ENCODE measurements around the gene CDC42BPA.
A peak's percentile ranks its signal among the peaks of the same experiment; 100 is the strongest.

CDC42BPA gene

GRCh38 chr1:227333423-227333822 lies 15.1 kb upstream of the CDC42BPA start:
- no peak for DNase-seq

- no peak for DNase-seq
These were observed 12.2 kb upstream of the CDC42BPA start for GRCh38 chr1:227330279-227331076.

DNA sequence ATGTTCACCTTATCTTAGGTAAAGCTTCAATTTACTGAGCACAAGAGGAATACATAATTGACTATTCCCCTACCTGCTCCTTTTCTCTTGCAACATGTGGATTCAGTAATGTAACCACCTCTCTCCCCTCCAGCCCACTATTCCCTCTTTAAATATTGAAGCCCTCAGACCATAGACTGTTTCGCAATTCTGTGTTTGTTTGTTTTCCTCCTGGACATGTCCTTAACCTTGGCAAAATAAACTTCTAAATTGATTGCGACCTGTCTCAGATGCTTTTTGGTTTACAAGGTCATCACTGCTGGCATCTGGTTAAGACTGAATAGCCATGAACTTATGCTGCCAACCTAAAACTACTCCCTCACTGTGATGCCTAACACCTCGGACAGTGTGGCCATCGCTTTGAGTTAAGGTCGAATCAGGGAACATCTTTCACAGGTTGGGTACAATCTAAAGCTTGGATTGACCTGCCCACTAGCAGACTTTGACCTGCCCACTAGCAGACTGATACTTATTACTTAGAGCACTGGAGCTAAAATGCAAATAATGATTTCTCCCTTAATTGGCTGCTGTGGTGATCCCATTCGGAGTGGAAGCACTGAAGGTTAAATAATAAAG lies 10.2 kb upstream of the CDC42BPA start:
- no peak for DNase-seq

DNA sequence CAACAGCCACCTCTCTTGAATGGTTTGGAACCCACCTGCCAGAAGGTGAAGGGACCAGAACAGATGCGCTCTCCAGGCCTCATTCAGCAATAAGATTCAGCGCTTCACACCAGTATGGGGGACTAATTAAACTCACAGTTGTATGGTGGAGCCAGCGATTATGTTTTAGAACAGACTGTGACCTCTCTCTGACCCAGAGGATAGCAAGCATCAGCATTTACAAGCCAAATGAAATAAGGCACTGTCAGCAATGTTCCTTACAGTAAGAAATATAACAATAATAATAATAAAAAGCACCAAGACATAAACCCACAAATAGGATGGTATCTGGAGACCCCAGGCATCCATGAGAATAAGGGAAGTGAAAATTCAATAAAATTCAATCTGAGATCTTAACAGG lies 6.9 kb upstream of the CDC42BPA start:
- DNase-seq, result no peak

- no peak for DNase-seq
These were observed 5.6 kb upstream of the CDC42BPA start for GRCh38 chr1:227323967-227324268.

- DNase-seq, result no peak
These were observed 5.1 kb upstream of the CDC42BPA start for GRCh38 chr1:227323171-227323966.

GRCh38 chr1:227322376-227322775 lies 4.1 kb upstream of the CDC42BPA start:
- peak; percentile 42 for DNase-seq

DNA sequence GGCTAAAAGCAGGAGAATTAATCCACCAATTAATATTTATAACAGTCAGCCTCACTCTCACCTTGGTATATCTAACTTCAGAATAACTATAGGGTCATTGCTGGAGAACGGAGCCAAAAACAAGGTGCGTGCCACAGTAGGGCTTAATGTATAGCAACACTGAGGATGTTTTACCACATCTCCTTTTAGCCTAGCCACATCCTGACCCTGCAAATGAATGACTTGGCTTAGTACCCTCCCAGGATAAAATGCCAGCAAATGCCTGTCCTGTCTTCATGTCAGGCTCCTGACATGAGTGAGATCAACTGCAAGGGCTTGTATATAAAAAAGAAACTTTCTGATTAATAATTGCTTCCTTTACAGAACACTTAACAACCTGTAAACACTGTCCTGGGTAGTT lies 2.7 kb upstream of the CDC42BPA start:
- DNase-seq, result no peak

- no peak for DNase-seq
These were observed 2.2 kb upstream of the CDC42BPA start for GRCh38 chr1:227320476-227320875.

GRCh38 chr1:227318853-227319607 lies 738 bp upstream of the CDC42BPA start:
- DNase-seq, result peak; percentile 71

DNA sequence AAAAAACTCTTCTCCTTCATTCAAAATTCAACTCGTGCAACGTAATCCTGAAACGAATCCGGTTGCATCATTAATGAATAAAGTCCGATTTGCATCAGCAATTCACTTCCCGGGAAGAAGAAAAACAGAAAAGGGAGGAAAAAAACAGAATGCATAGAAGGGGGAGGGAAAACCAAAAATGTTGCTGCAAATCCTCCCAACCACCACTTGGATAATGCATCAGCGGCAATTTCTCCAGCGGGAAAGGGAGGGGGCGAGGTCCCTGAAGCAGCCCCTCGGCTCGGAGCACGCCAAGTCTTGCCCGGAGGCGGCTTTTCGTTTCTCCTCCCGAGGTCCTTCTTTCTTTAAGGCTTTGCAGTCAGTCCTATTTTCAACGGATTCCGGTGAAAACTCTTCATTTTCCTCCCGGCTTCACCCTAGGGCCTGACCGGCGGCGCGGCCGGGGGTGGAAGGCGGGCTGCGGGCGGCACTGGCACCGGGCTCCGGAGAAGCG lies 723 bp downstream of the CDC42BPA start:
- peak; percentile 87 for DNase-seq

DNA sequence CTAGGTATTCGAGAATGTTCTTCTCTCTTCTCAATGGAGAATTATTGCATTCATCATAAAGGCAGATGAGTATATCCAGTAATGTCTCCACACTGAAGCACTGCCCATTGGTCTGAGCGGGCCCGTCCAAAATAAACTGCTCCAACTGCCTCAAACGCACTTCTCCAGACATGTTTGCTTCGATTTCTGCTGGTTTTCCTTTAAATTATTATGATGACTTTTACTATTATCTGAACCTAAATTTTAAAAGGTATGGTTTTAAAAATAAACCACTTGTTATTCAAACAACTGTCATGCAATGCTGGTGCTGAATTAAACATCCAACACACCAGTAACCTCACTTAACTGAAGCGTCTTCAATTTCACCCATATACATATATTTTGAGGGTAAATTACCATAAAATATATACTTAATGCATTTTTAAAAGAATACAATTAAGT lies 1.3 kb downstream of the CDC42BPA start:
- peak; percentile 53 for DNase-seq

DNA sequence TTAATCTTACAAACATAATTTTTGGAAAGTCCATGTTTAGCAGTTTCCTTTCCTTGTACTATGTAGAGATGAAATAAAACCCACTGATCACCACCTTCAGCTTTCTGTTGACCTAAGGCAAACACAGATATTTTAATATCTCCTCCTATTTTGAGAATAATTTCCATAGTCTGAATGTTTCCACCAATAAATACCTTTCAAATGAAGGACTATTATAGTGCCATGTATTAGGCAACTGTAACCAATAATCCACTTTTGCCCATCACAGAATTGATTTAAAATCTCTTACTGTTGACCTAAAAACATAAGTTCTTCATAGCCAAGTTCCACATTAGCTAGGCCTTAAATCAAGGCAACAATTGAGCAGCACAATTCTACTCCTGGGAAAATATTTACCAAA lies 1.8 kb downstream of the CDC42BPA start:
- no peak for DNase-seq

GRCh38 chr1:227315629-227316346 lies 2.5 kb downstream of the CDC42BPA start:
- DNase-seq, result peak; percentile 72

DNA sequence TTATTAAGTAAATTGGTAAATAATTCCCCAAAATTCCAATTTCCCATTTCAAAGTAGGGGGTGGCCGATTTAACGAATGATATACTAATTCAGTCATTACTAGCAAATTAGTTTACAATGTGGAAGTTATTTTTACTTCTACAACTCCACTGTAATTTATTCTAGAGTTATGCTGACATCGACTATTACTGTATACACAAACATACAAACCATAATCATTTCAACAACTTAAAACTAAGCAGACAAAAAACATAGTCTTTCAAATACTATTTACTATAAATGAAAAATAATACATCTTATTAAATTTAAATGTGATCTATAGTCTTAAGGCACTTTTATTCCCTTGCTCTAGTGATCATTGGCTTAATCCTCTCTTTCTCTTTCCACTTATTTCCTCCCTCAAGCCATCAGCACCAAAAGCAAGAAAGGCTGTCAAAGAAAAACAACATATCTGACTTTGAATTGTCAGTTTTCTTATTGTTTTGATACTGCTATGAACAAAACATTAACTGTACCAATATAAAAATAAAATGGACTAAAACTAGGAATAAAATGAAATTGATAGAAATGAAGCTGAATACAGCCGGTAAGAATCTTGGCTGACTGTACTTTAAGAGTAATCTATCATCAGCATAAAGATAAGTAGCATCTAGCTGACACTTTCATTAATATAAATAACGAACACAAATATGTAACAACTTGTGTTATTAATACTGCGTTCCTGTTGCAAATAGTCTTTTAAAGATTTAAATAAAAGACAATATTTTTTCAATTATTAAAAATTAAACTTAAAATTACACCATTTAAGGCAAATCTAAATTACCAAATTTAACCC lies 4.1 kb downstream of the CDC42BPA start:
- DNase-seq, result no peak

- no peak for DNase-seq
These were observed 5.8 kb downstream of the CDC42BPA start for GRCh38 chr1:227312361-227313025.

- DNase-seq, result no peak
These were observed 6.8 kb downstream of the CDC42BPA start for GRCh38 chr1:227311389-227312001.

DNA sequence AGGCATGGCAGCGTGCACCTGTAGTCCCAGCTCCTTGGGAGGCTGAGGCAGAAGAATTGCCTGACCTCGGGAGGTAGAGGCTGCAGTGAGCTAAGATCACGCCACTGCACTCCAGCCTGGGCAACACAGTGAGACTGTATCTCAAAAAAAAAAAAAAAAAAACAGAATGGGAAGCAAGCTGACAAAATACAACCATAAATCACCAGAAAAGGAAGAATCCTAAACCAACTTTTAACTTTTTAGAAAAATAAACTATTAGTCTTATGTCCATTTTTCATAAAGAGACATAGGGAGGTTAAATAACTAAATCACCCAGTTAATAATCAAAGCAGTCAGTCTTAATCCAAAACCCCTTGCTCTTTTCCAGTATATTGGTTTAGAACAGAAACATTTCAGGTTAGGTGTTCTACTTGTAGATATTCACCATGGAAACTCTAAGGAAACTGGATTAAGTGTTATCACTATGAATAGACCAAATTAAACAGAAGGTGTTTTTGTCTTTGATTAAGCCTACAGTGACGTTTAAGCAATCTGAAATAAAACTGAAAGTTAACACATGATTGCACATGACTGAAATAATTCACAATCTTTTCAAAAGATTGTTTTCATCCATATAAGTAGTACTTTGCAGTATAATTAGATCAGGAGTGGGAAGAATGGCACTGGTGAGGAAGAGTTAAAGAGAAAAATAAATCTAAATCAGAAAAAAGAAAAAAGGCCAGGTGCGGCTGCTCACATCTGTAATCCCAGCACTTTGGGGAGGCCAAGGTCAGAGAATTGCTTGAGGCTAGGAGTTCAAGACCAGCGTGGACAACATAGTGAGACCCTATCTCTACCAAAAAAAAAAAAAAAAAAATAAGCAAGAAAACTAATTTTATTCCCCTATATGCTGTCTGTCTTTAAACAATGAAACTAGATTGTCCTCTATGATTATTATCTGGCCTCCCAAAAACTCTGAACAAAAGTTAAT lies 9.6 kb downstream of the CDC42BPA start:
- DNase-seq, result no peak

DNA sequence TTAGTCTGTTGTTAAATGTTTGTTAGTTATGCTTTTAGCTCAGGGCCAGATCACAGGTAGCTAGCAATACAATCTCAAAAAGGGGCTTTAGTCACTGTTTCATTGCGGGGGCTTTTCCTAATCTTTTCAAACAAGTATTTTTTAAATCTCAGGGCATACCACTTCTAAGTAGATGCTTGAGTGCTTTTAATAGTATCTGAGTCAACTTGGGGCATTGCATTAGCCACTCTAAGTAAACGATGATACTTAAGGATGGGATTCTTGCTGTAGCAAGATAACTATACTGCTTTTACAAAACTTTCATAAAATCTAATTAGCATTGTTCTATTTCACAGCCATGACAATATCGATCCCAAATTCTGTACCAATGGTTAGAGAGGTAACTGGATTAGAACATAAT lies 11.6 kb downstream of the CDC42BPA start:
- DNase-seq, result no peak
